ENCODE measurements around the gene PRKG2.
"Not testable (repeated sequence)": the region's sequence is repeated elsewhere in the genome, so short reads cannot be mapped to it uniquely, and the experiment has no call there.

PRKG2 gene

GRCh38 chr4:81162752-81163458 is 52.1 kb downstream of the PRKG2 start:
- TF ChIP-seq, protein P1, sequence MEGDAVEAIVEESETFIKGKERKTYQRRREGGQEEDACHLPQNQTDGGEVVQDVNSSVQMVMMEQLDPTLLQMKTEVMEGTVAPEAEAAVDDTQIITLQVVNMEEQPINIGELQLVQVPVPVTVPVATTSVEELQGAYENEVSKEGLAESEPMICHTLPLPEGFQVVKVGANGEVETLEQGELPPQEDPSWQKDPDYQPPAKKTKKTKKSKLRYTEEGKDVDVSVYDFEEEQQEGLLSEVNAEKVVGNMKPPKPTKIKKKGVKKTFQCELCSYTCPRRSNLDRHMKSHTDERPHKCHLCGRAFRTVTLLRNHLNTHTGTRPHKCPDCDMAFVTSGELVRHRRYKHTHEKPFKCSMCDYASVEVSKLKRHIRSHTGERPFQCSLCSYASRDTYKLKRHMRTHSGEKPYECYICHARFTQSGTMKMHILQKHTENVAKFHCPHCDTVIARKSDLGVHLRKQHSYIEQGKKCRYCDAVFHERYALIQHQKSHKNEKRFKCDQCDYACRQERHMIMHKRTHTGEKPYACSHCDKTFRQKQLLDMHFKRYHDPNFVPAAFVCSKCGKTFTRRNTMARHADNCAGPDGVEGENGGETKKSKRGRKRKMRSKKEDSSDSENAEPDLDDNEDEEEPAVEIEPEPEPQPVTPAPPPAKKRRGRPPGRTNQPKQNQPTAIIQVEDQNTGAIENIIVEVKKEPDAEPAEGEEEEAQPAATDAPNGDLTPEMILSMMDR (IDR thresholded peaks at IDR 0.05; ENCODE audit: unreplicated experiment in 3 of 3): no peak
- Mint-ChIP-seq H3K4me1 (peaks cover 14% of the 10 kb centered on the region), H3K4me3 (no peak overlapping the region), H3K36me3 (ENCODE audit: low read depth) (no peaks in the 10 kb centered on the region), H3K27me3 (ENCODE audit: low read depth) (no peaks in the 10 kb centered on the region), H3K9me3 (peaks cover 7% of the 10 kb centered on the region), H3K27ac (no peak overlapping the region)

DNA sequence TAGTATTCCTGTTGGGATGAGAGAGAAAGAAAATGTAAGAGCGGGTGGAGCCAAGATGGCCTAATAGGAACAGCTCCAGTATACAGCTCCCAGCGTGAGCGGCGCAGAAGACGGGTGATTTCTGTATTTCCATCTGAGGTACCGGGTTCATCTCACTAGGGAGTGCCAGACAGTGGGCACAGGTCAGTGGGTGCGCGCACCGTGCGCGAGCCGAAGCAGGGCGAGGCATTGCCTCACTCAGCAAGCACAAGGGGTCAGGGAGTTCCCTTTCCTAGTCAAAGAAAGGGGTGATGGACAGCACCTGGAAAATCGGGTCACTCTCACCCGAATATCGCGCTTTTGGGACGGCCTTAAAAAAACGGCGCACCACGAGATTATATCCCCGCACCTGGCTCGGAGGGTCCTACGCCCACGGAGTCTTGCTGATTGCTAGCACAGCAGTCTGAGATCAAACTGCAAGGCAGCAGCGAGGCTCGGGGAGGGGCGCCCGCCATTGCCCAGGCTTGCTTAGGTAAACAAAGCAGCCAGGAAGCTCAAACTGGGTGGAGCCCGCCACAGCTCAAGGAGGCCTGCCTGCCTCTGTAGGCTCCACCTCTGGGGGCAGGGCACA is 61.2 kb downstream of the PRKG2 start:
- Mint-ChIP-seq H3K9me3 (peaks cover 18% of the 10 kb centered on the region), H3K36me3 (ENCODE audit: low read depth) (peaks cover 19% of the 10 kb centered on the region), H3K4me3 (peak overlapping the region; percentile 70 to 83 (median 82)), H3K27ac (peak overlapping the region in 2 of 3 experiments; percentile 42 to 87)
- not testable (repeated sequence) for H3K27me3 Mint-ChIP-seq (ENCODE audit: low read depth); H3K4me1 Mint-ChIP-seq

- TF ChIP-seq, protein P1 (IDR thresholded peaks at IDR 0.05; ENCODE audit: unreplicated experiment in 3 of 3): no peak
- peaks cover 16% of the 10 kb centered on the region for H3K9me3 Mint-ChIP-seq
- peak overlapping the region in 2 of 3 experiments; percentile 42 to 87 for H3K27ac Mint-ChIP-seq
- H3K4me1 Mint-ChIP-seq: no peaks in the 10 kb centered on the region
- peaks cover 19% of the 10 kb centered on the region for H3K36me3 Mint-ChIP-seq (ENCODE audit: low read depth)
- peak overlapping the region; percentile 70 to 83 (median 82) for H3K4me3 Mint-ChIP-seq
- H3K27me3 Mint-ChIP-seq (ENCODE audit: low read depth): no peaks in the 10 kb centered on the region
Measured at GRCh38 chr4:81152839-81153713, 61.9 kb downstream of the PRKG2 start.

DNA sequence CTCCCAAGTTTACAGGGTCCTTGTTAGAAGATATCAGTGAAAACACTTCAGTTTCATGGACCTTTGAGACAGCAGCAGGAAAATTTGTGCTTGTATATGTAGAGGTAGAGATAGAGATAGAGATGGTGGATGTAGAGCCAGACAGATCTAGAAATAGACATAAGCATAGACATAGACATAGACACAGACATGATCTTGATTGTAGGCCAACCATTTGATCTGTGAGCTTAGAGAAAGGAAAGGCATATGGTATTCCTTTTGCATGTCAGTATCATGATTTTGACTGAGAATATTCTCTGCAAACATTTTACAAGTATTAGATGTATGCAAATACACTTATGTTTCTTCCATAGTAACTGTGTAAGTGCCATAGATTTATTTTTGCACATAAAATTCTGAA is 65.0 kb downstream of the PRKG2 start:
- TF ChIP-seq, protein P1 (IDR thresholded peaks at IDR 0.05; ENCODE audit: unreplicated experiment in 3 of 3): no peak
- Mint-ChIP-seq H3K9me3 (peaks cover 6% of the 10 kb centered on the region), H3K27ac (peak overlapping the region in 1 of 3 experiments; percentile 45), H3K36me3 (ENCODE audit: low read depth) (peaks cover 14% of the 10 kb centered on the region), H3K4me3 (no peak overlapping the region), H3K27me3 (ENCODE audit: low read depth) (peaks cover 5% of the 10 kb centered on the region), H3K4me1 (no peaks in the 10 kb centered on the region)

GRCh38 chr4:81148576-81148975 is 66.4 kb downstream of the PRKG2 start:
- TF ChIP-seq, protein P1 (IDR thresholded peaks at IDR 0.05; ENCODE audit: unreplicated experiment in 3 of 3): no peak
- Mint-ChIP-seq H3K36me3 (ENCODE audit: low read depth) (peaks cover 8% of the 10 kb centered on the region), H3K27me3 (ENCODE audit: low read depth) (peaks cover 5% of the 10 kb centered on the region), H3K27ac (no peak overlapping the region), H3K4me3 (no peak overlapping the region), H3K4me1 (no peaks in the 10 kb centered on the region), H3K9me3 (peaks cover under 1% of the 10 kb centered on the region)

GRCh38 chr4:81146466-81146865 is 68.6 kb downstream of the PRKG2 start:
- peaks cover 5% of the 10 kb centered on the region for H3K27me3 Mint-ChIP-seq (ENCODE audit: low read depth)
- H3K27ac Mint-ChIP-seq: no peak overlapping the region
- H3K4me3 Mint-ChIP-seq: no peak overlapping the region
- peaks cover 6% of the 10 kb centered on the region for H3K36me3 Mint-ChIP-seq (ENCODE audit: low read depth)
- TF ChIP-seq, protein P1 (IDR thresholded peaks at IDR 0.05; ENCODE audit: unreplicated experiment in 3 of 3): no peak
- H3K4me1 Mint-ChIP-seq: peaks cover 5% of the 10 kb centered on the region
- H3K9me3 Mint-ChIP-seq: no peaks in the 10 kb centered on the region
